NCI-H187 treated with DMSO at 0.1 percent for 48 hours (cell line): Measurements from ENCODE around the gene BTF3.
"Not testable (repeated sequence)": the region's sequence is repeated elsewhere in the genome, so short reads cannot be mapped to it uniquely, and the experiment has no call there.

Experiments
- DNase-seq: peaks from one replicate; lab custom pipeline; 2025; lab: John Stamatoyannopoulos, UW

Gene BTF3

DNA sequence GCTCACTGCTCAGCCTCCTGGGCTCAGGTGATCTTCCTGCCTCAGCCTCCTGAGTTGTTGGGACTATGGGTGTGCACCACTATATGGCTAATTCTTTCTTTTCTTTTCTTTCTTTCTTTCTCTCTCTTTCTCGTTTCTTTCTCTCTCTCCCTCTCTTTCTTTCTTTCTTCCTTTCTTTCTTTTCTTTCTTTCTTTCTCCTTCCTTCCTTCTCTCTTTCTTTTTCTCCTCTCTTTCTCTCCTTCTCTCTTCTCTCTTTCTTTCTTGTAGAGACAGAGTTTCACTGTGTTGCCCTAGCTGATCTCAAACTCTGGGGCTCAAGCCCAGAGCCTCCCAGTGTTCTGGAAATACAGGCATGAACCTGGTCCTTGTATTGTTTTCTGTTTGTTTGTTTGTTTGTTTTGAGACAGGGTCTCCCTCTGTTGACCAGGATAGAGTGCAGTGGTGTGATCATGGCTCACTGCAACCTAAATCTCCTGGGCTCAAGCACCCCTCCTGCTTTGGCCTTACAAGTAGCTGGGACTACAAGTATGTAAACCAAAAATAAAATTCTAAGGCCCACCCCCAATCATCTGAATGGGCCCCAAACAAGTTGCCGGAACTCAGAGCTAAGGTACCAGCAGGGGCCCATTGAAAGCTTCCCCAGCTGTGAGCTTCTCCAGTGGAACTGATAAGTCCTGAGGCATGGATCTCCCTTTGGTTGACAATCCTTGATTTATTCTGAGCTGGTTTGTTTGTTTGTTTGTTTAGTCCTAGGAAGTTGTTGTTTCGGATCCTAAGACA, 11.9 kb upstream of the BTF3 start:
- DNase-seq, result no peak

DNA sequence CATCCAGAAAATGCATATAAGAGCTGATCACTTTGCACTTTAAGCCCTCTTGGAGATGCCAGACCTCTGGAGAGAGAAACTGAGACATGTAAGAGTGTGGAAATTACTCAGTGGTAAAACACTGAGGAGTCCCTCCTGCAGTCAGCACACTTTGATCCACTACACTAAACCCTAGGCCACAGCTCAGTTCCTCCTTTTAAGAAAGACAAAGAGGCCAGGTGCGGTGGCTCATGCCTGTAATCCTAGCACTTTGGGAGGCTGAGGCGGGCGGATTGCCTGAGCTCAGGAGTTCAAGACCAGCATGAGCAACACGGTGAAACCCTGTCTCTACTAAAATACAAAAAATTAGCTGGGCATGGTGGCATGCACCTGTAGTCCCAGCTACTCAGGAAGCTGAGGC, 11.0 kb upstream of the BTF3 start:
- DNase-seq, result not testable (repeated sequence)

DNA sequence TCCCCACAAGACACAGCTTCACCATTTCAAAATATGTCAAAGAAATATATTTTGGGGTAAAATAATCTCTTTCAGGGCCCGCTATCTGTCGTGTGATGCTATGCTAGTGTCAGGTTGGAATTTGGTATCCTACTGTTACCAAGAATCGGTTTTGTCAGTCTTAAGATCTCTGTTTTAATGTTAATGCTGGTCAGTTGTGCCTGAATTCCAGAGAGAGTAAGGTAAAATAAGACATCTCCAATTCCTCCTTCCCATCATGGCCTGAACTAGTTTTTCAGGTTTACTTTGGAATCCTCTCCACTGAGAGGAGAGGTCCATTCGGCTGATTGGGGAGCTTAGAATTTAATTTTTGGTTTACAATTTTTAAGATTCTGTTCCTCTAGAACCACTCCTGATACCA, 10.4 kb upstream of the BTF3 start:
- no peak for DNase-seq

DNA sequence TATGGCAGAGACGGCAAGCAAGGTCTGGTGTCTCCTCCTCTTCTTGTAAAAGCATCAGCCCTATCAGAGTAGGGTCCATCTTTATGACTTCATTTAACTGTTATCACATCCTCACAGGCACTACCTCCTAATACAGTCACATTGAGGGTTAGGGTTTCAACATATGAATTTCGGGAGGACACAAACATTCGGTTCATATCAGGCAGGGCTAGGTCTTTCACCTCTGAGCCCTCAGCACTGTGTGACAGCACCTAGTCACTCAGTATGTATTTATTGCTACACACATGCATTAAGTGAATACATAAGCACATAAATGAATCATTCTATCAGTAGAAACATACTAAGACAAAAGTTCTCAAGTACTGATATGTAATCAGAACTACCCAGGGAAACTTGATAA, 9.4 kb upstream of the BTF3 start:
- DNase-seq, result no peak

DNA sequence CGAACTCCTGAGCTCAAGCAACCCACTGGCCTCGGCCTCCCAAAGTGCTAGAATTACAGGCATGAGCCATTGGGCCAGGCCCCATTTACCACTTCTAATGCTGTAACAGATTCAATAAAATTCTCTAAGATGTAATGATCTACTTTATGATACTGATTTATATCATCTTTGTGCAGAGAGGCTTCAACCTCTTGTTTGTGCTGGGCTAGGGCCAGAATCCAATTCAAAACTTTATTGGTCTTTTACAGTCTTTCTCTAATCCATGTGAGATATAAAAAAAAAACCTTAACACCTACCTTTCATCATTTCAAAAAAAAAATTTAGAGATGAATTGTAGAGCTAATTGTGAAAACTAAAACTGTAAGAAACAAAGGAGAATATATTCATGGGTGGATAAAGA, 8.2 kb upstream of the BTF3 start:
- no peak for DNase-seq

DNA sequence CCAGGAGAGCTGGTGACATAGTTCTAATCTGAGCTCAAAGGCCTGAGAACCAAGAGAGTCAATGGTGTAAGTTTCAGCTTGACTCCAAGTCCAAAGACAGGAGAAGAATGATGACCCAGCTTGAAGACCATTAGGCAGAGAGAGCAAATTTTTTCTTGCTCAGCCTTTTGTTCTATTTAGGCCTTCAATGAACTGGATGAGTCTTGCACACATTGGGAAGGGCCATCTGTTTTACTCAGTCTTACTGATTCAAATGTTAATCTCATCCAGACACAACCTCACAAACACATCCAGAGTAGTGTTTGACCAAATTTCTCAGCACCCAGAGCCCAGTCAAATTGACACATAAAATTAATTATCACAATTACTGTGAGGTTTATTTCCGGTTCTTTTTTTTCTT, 7.1 kb upstream of the BTF3 start:
- DNase-seq, result no peak

DNA sequence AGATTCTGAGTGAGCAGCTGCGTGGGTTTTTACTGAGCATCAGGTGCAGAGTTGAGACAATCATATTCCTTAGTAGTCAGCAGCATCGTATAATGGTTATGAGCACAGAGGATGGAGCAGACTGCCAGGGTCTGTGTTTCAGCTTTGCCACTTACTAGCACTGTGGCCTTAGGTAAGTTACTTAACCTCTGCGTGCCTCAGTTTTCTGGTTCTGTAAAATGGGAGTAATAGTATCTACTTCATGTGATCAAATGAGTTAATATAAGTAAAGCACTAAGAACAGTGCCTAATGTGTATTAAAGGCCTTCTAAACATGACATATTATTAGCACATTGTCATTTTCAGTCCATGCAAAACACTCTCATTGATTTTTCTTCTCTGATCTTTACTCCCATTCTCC, 4.8 kb upstream of the BTF3 start:
- no peak for DNase-seq

DNA sequence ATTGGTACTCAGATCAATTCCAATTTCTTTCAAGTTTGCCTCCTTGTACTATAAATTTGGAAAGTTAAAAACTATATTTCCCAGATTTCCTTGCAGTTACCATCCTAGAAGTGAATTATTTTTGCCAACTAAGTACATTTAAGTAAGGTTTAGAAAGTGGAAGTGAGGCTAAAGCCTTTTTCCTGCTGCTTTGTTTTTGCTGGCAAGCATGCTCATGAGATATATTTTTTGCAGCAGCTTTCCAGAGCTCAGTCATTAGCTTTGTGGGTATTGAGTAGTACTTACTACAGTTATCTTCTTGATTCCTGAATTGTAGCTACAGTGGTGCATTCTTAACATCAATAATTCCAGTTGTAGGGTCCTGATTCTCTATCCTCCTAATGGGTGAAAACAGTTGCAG, 3.5 kb upstream of the BTF3 start:
- DNase-seq, result no peak

DNA sequence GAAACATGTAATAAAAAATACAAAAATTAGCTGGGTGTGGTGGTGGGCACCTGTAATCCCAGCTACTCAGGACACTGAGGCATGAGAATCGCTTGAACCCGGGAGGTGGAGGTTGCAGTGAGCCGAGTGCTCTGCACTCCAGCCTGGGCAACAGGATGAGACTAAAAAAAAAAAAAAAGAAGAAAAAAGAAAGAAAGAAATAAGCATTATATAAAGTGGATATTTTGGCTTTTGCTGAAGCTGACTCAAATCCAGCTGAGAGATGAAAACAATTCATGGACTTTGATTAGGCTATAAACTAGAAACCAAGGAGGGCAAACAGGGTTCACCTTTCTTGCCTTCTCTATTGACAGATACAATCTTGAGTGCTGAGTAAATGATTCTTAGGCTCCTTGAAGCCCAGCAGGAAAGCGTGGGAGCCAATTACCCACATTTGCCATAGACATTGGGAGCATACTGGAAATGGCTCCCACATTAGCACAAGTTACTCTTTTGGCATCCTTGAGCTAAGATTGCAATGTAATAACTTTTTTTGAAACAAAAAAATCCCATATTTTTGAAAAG, 2.4 kb upstream of the BTF3 start:
- DNase-seq, result no peak

DNA sequence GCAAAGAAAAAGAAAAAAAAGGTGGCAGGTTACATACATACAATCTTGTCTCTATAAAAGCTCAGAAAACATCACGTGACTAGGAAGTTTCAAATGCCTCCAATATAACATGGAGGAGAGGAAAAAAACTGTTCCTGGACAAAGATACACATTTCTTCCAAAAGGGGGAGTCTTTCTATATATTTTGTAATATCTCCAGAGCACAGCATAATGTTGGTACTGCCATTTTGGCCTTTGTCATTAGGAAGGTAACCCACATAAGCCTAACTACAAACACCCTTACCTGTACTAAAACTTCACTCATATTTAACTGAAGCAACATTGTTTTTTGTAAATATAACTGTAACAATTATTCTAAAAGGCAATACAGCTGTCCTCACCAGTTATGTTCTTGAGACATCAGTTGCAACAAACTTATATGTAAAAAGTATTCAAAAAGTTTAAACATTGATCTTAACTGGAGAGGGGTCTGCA, 1.2 kb upstream of the BTF3 start:
- DNase-seq, result no peak

DNA sequence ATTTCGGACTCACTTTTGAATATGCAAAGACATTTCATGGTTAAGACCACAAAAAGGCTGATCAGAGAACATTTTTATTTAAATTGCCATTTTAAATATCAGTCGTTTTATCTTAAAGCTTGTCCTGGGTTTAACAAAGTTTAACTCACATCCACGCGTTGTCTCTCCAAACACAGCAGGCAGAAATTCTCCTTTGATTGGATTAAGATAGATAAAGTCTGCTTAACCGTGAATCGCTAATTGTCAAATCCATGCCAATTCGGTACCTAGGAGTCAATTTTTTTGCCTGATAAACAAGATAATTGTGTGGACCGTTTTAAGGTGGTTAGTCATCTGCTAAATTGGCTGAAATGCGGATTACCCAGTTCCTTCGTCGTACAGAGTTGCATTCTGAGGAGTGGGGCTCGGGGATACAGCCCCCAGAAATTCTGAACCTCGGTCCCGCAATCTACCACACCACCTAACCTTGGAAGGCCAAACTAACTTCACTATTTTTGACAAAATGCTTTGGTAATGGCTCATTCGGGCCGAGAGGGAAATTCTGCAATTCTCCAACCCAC, 665 bp upstream of the BTF3 start:
- DNase-seq, result no peak

DNA sequence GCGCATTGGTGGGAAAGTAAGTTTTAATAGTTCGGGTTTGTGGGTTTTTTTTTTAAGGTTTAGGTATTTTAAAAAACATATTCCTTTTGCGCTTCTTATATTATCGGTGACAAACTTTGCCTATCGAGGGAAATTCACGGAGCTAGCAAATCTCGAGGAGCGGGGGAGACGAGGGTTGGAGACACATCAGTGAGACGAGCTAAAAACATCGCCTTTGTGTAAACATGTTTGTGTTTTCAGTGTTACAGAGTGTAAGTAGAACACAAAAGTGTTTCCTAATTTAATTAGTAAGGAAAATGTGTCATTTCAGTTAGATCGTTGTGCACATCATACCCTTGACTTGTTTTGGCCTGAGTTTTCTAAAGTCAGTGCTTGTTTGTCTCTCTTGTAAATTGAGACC, 945 bp downstream of the BTF3 start:
- DNase-seq, result no peak

DNA sequence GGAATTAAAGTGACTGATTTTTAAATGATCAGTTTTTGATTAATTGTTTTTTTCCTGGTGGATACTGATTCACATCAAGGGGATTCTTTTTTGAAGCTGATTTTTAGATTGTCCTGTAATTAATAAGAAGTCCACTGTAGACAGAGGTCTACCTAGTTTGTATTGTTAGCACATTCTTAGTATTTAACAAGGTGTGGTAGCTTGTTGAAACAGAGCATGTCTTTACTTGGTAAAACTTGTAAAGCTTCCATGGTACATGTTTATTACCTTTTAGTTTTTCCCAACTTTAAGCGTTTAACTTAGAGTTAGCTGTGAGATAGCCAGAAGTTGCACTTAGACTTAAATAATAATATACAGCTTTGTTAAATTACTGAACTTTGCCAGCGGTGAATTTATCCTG, 1.5 kb downstream of the BTF3 start:
- no peak for DNase-seq

DNA sequence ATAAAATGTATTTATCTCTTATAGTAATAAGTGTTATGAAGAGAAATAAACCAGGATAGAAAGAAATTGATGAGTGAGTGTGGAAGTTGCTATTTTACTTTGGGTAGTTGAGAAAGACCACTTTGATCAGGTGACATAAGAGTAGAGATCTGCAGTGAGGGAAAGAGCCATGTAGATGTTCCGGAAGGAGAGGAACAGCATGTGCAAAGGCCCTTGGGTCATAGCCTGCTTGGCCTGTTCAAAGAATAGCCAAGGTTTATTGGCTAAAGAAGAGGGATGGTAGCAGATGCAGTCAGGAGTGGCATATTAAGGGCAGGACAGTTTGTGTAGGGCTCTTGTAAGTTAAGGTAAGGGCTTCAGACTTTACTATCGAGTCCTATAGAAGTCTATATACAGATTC, 3.2 kb downstream of the BTF3 start:
- no peak for DNase-seq

DNA sequence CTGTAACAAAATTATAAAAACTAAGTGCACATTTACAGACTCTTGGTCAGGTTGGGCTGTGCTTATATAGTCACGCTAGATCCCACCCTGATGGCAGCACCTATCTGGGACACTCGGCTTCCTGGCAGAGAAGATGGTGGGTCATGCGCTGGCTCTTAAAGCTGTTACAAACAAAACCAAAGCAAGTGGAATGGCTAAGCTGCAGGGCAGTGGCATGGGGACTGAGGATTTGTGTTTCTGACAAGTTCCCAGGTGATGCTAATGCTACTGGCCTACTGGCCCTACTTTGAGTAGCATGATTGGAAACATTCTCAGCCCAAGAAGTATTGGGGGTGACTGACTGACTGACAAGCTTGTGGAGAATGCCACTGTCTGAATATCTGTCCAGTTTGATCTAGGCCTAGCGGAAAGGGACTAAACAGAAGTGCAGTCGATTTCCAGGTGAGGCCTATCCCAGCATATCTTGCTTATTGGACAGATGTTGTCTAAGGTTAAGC, 8.3 kb downstream of the BTF3 start:
- DNase-seq, result no peak

DNA sequence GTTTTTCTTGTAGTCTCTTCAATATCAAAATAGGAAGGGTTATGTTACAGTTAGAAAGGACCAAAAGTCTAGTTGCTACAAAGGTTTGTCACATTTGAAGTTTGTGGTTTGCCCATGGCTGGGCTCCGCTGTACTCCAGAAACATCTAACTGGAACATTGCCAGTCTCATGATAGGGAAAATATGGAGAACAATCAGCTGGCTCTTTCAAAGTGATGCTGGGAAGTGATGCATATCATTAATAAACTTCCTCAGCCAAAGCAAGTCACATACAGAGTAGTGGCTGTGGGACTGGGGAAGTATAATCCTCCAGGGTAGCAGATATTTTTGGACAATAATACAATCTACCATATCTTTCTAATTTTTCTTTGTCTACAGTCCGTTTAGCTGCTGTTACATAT, 8.8 kb downstream of the BTF3 start:
- no peak for DNase-seq

DNA sequence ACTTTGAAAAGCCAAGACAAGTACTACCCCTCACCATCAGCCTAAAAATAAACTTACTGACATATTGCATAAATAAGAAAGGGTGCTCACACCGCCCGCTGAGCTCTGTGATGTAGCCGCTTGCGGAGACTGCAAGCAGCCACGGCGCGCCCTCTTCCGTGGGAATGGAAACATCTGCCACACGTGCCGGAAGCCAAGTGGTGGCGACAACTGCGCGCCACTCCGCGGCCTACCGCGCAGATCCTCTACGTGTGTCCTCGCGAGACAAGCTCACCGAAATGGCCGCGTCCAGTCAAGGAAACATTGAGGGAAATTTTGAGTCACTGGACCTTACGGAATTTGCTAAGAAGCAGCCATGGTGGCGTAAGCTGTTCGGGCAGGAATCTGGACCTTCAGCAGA, 10.3 kb downstream of the BTF3 start:
- not testable (repeated sequence) for DNase-seq

DNA sequence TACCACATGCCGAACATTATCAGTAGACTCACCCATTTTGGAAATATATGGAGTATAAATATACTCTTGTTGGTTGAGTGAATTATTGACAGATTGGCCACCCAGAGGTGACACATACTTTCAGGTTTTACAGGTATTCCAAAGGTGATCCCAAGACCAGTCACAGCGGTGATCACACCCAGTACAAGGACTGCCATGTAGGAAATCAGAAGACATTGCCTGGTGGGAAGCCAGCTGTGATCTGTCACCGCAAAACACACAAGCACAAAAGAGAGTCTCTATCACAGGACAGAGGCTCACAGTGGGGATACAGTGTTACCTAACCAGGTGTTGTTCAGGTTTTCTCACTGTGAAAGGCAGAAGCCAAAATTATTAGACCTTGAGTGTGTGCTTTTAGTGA, 15.8 kb downstream of the BTF3 start:
- DNase-seq, result no peak

DNA sequence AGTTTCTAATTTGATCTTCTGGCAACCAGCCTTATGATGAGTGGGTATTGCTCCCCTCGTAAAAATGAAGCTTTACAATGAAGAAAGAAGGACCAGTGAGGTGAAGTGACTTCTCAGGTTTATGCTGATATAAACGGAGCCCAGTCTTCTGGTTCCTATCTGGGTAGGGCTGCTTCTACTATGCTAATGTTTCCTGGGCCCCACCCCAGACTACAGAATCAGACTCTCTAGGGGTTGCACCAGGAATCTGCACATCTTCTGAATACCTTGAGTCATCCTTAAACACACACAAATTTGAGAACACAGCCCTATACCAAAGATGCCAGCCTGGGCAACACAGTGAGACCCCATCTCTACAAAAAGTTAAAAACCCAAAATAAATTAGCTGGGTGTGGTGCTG, 16.2 kb downstream of the BTF3 start:
- DNase-seq, result no peak

DNA sequence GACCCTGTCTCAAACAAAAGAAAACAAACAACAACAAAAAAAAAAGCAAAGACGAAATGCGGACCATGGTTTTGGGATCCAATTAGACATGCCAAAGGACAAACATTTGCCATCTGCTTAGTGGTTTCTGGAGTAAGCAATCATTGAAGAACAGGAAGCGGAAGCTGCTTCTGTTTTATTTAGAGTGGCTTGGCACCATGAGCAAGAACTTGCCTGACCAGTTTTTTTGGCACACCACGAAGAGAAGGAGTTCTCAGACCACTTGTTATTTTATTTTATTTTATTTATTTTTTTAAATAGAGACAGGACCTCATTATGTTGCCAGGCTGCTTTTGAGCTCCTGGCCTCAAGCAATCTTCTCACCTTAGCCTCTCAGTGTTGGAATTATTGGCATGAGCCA, 17.0 kb downstream of the BTF3 start:
- no peak for DNase-seq

DNA sequence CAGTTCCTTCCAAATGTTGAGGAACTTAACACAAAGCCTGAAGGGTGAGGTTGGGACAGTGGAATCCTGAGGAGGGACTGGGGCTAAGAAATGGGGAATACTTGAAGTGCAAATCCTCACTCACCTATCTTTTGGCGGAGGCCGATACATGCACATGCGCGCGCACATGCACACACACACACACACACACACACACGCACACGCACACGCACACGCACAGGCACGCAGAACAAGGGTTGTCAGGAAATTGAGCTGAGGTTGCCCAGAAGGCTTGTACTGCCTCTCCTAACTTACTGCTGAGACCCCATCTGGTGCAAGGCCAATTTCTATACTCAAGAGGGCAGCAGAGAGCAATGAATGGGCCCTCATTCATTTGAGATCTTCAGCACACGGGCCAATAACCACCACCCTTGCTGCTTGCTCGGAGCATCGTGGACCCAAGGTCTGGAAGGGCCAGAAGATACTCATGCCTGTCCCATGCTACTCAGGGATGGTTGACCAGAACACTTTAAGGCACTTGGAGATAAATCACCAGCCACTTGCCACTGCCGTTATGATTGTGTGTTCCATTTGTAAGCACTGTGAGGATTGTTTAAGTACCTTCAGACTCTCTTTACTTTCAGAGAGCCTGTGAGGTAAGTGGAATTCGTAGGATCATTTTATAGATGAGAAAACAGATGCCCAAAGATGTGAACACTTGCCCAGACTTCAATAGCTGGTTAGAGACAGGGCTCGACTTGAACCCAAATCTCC, 21.5 kb downstream of the BTF3 start:
- peak; percentile 23 for DNase-seq

DNA sequence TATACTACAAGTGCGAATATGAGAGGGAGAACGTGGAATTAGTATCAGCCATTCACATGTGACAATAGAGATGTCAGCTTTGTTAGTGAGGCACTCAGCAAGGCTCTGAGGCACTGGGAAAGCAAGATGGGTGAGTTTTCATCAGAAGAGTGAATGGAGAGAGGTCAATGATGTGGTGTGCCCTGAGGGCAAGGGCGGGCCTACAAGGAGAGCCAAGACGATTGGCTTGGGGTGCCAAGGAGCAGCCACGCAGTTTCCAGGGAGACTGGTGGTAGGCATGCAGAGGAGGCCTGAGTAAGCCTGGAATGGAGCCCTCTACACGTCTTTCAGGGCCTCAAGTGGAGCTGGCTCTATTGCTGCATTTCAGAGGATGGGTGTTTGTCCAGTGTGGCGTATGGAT, 24.7 kb downstream of the BTF3 start:
- DNase-seq, result no peak

DNA sequence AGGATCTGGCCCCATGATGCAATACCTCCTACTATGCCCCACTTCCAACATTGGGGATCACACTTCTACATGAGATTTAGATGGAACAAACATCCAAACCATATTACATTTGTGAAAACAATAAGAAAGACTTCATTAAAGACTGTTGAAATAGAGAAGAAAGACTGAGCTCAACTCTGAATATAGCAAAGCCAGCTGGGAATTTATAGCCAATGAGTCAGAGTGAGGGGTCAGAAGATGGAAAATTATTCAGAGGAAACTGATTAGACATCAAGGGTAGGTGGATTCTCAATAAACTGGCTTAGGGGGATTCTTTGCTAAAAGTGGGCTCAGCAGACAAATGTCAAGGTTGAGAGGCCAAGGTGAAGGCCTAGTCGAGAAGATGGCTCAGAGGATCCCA, 25.6 kb downstream of the BTF3 start:
- no peak for DNase-seq
